Aorta (tissue), 5 donors: ENCODE data around the gene NOPCHAP1. TPM values are rescaled to one million over a fixed set of nuclear protein-coding genes. Genes with fewer than 3 reads are reported as not detected.
"Not testable (repeated sequence)": the region's sequence is repeated elsewhere in the genome, so short reads cannot be mapped to it uniquely, and the experiment has no call there.

Source experiments
- ATAC-seq: fragments of 200-7000 bp; cut with Tn5 transposase; one replicate; pipeline ENCODE4 v1.9.1; 2022; ENCODE audit warnings: moderate library complexity; ENCODE audit not compliant: low FRiP score
- DNase-seq, 2 donors: peaks; one replicate each; pipeline ENCODE4 v3.0.0-alpha.2; 2020
- H3K27ac ChIP-seq, 2 donors: one replicate each; pipeline ENCODE4 v1.5.1; 2013; ENCODE audit warnings: low read length in 2 of 2, mild to moderate bottlenecking in 2 of 2, moderate library complexity in 2 of 2, control low read depth in 1 of 2, inconsistent platforms in 1 of 2, low read depth in 1 of 2
- H3K27me3 ChIP-seq, 2 donors: one replicate each; pipeline ENCODE4 v1.6.1; 2013; ENCODE audit warnings: control low read depth in 1 of 2, low read length in 1 of 2, mild to moderate bottlenecking in 1 of 2, moderate library complexity in 1 of 2; ENCODE audit not compliant: insufficient read depth in 2 of 2, control insufficient read depth in 1 of 2
- H3K36me3 ChIP-seq, 2 donors: one replicate each; pipeline ENCODE4 v1.6.1; 2013; ENCODE audit warnings: control low read depth in 1 of 2, low read length in 1 of 2, mild to moderate bottlenecking in 1 of 2; ENCODE audit not compliant: insufficient read depth in 2 of 2, control insufficient read depth in 1 of 2
- H3K4me1 ChIP-seq, 2 donors: one replicate each; pipeline ENCODE4 v1.6.1; 2013; ENCODE audit warnings: low read length in 2 of 2, control low read depth in 1 of 2, mild to moderate bottlenecking in 1 of 2, moderate library complexity in 1 of 2; ENCODE audit not compliant: insufficient read depth in 2 of 2, control insufficient read depth in 1 of 2
- H3K4me3 ChIP-seq, 2 donors: one replicate each; pipeline ENCODE4 v1.5.1; 2013; ENCODE audit warnings: low read length in 2 of 2, control low read depth in 1 of 2, mild to moderate bottlenecking in 1 of 2
- H3K9me3 ChIP-seq: one replicate; pipeline ENCODE4 v1.6.1; 2013; ENCODE audit warnings: mild to moderate bottlenecking, low read length; ENCODE audit not compliant: control insufficient read depth
- WGBS, 2 donors: extraction: QIAGEN DNeasy Blood & Tissue Kit; methylation state at CpG; one replicate each; pipeline ENCODE4 v1.1.7; 2013; 5-methylcytosine and 5-hydroxymethylcytosine counted together
- intact Hi-C, 2 donors: fragments of 100-400 bp; cut with DNase I; formaldehyde crosslinking; loops; one replicate each; pipeline versions ENCODE4 v1.14.2 to v1.15.0; 2022
- polyA plus RNA-seq, 2 donors: library from polyadenylated mRNA; stranded (reverse); fragments of 200-250 nt; gene quantifications; one replicate each; pipeline ENCODE4 v1.2.3, GENCODE V29; 2013
- total RNA-seq, 2 donors: library from RNA; stranded (reverse); fragmentation: NEBNext Ultra II Directional; extraction: Animal tissue kit (Norgen Biotek cat#: 25700); gene quantifications; one replicate each; pipeline ENCODE4 v1.2.1, GENCODE V29; 2021
- donor health status: healthy with polysubstance abuse.
- donor health status: Bipolar disorder and iron deficiency.
- donor health status: DM: no; HTN: no; CAD: no.
- donor health status: DM: no; HTN: no; CAD: no.
- donor health status: DM: yes; HTN: yes; CAD: no.

The NOPCHAP1 gene
- total and polyA plus RNA-seq, 4 donors, result 6.8 to 12.9 (median 11.1) TPM

DNA sequence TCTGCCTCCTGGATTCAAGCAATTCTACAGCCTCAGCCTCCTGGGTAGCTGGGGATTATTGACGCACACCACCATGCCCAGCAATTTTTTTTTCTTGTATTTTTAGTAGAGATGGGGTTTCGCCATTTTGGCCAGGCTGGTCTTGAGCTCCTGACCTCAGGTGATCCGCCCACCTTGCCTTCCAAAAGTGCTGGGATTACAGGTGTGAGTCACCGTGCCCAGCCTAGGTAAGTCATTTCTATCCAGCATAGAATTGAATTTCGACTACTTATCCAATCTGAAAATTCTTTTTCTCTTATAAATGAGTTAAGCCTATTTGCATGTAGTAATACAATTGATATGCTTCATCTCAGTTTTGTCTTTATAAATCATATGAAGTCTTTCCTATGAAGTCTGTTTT, 12.9 kb upstream of the NOPCHAP1 start:
- Histone ChIP-seq H3K27ac (no peak overlapping the region), H3K27me3 (no peaks in the 10 kb centered on the region), H3K36me3 (no peaks in the 10 kb centered on the region), H3K4me1 (no peaks in the 10 kb centered on the region), H3K9me3 (no peaks in the 10 kb centered on the region), H3K4me3 (no peak overlapping the region)
- ATAC-seq (no peak), DNase-seq (no peak)
- intact Hi-C loops, result no loop called here
- 95% methylated on average over 5 of the region's 5 CpGs for WGBS, 2 donors

DNA sequence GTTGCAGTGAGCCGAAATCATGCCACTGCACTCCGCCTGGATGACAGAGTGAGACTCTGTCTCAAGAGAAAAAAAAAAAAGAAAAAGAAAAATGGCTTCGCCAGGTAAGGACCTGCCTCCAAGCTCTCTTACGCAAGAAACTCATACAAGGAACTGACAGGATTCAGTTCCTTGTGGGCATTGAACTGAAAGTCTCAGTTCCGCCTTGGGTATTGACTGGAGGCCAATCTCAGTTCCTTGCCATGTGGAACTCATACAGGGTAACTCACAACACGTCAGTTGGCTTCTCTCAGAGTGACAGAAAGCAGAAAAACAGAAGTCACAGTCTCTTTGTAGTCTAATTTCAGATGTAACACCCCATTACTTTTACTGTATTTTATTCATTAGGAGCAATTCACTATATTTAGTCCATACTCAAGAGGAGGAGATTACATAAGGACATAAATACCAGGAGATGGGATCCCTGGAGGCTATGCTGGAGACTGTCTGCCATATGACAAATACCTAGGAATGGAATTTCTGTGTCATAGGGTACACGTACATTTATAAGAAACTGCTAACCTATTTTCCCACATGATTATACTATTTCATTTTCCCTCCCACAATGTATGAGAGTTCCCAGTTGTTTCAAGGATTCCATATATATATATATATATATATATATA, 11.4 kb upstream of the NOPCHAP1 start:
- no peaks in the 10 kb centered on the region for H3K4me1 ChIP-seq
- no peak overlapping the region for H3K27ac ChIP-seq
- no peak overlapping the region for H3K4me3 ChIP-seq
- 79 to 82% methylated on average over 7 of the region's 7 CpGs for WGBS, 2 donors
- H3K36me3 ChIP-seq, result no peaks in the 10 kb centered on the region
- H3K27me3 ChIP-seq, result no peaks in the 10 kb centered on the region
- H3K9me3 ChIP-seq, result no peaks in the 10 kb centered on the region
- ATAC-seq, result no peak
- intact Hi-C loops, result no loop called here
- DNase-seq, result no peak

DNA sequence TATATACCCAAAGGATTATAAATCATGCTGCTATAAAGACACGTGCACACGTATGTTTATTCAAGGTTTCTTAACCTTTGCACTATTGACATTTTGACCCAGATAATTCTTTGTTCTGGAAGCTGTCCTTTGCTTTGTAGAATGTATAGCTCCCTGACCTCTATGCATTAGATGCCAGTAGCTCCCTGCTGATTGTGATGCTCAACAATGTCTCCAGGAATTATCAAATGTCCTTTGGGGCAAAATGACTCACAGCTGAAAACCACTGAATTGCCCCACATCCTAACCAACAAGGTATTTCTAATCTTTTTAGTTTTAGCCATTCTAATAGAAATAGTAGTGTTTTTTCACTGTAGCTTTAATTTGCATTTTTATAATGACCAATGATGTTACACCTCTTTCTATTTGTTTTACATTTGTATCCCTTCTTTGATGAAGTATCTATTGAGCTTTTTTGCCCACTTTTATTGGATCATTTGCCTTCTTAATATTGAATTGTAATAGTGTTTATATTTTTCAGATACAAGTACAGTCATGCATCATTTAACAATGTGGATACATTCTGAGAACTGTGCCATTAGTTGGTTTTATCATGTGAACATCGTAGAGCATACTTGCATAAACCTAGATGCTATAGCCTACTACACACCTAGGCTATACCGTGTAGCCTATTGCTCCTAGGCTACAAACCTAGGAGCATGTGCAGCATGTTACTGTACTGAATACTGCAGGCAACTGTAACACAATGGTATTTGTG, 10.4 kb upstream of the NOPCHAP1 start:
- Histone ChIP-seq H3K9me3 (no peaks in the 10 kb centered on the region), H3K4me1 (no peaks in the 10 kb centered on the region), H3K27me3 (no peaks in the 10 kb centered on the region), H3K27ac (no peak overlapping the region), H3K4me3 (no peak overlapping the region), H3K36me3 (no peaks in the 10 kb centered on the region)
- ATAC-seq, result no peak
- intact Hi-C loops, result no loop called here
- 75 to 78% methylated on average over 4 of the region's 4 CpGs for WGBS, 2 donors
- DNase-seq, result no peak

- H3K4me3 ChIP-seq, result no peak overlapping the region
- intact Hi-C loops, result no loop called here
- H3K9me3 ChIP-seq, result no peaks in the 10 kb centered on the region
- no peaks in the 10 kb centered on the region for H3K36me3 ChIP-seq
- no peaks in the 10 kb centered on the region for H3K4me1 ChIP-seq
- WGBS, 2 donors, result 79 to 83% methylated on average over 8 of the region's 8 CpGs
- ATAC-seq, result no peak
- H3K27ac ChIP-seq, result no peak overlapping the region
- H3K27me3 ChIP-seq, result no peaks in the 10 kb centered on the region
- DNase-seq, result no peak
Observed at GRCh38 chr12:104976703-104977102, 9.4 kb upstream of the NOPCHAP1 start.

- DNase-seq, H3K9me3 ChIP-seq, ATAC-seq, H3K4me1 ChIP-seq, intact Hi-C loops, H3K27ac ChIP-seq, H3K36me3 ChIP-seq, H3K27me3 ChIP-seq, H3K4me3 ChIP-seq: not testable (repeated sequence)
- WGBS, 2 donors, result 93 to 95% methylated on average over 15 of the region's 15 CpGs
Observed at GRCh38 chr12:104977688-104978087, 8.4 kb upstream of the NOPCHAP1 start.

- no peak overlapping the region for H3K27ac ChIP-seq
- whole genome bisulfite sequencing, 2 donors, result 90 to 91% methylated on average over 4 of the region's 4 CpGs
- H3K36me3 ChIP-seq, result no peaks in the 10 kb centered on the region
- no peak overlapping the region for H3K4me3 ChIP-seq
- H3K27me3 ChIP-seq, result no peaks in the 10 kb centered on the region
- H3K9me3 ChIP-seq, result no peaks in the 10 kb centered on the region
- intact Hi-C loops, result no loop called here
- H3K4me1 ChIP-seq, result peaks cover 4 to 8% of the 10 kb centered on the region in 2 donors
- DNase-seq (no peak), ATAC-seq (no peak)
Observed at GRCh38 chr12:104985206-104985605, 910 bp upstream of the NOPCHAP1 start.

GRCh38 chr12:104990950-104991349, 4.8 kb downstream of the NOPCHAP1 start:
- WGBS, 2 donors, result 90 to 92% methylated on average over 4 of the region's 4 CpGs
- no peak for ATAC-seq
- peaks cover 2% of the 10 kb centered on the region in 2 donors for H3K36me3 ChIP-seq

DNA sequence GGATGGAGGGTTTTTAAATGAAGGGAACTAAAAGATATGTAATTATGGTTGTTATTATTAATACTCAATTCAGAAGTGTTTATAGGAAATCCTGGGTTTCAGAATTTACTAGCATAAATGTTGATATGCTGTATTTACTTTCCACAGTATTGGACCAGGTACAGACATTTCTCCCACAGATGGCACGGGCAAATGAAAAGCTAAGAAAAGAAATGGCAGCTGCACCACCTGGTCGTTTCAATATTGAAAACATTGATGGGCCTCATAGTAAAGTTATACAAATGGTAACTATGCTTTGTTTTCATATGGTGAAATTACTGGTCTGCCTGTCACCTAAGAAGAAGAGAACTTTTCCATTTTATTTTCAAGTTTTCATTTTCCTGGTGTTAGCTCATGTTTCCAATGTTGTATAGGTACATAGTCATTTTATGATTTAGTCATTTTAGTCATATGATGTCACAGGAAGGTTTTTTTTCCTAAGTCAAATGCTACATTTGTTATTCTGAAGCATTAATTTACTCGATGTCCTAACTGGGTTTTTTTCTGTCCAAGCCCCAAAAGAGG, 5.5 kb downstream of the NOPCHAP1 start:
- no peak overlapping the region for H3K4me3 ChIP-seq
- H3K27ac ChIP-seq, result no peak overlapping the region
- peaks cover 3 to 4% of the 10 kb centered on the region in 2 donors for H3K36me3 ChIP-seq
- H3K9me3 ChIP-seq, result no peaks in the 10 kb centered on the region
- ATAC-seq, result no peak
- DNase-seq, result no peak
- no peaks in the 10 kb centered on the region for H3K27me3 ChIP-seq
- WGBS, 2 donors, result 65 to 77% methylated on average over 3 of the region's 3 CpGs
- intact Hi-C loops, result no loop called here
- peaks cover 4 to 8% of the 10 kb centered on the region in 2 donors for H3K4me1 ChIP-seq

More at GRCh38 chr12:104990950-104991349, 4.8 kb downstream of the NOPCHAP1 start:
- Histone ChIP-seq H3K4me1 (peaks cover 4 to 8% of the 10 kb centered on the region in 2 donors), H3K9me3 (no peaks in the 10 kb centered on the region), H3K4me3 (no peak overlapping the region), H3K27me3 (no peaks in the 10 kb centered on the region), H3K27ac (no peak overlapping the region)
- no peak for DNase-seq
- intact Hi-C loops, result no loop called here

DNA sequence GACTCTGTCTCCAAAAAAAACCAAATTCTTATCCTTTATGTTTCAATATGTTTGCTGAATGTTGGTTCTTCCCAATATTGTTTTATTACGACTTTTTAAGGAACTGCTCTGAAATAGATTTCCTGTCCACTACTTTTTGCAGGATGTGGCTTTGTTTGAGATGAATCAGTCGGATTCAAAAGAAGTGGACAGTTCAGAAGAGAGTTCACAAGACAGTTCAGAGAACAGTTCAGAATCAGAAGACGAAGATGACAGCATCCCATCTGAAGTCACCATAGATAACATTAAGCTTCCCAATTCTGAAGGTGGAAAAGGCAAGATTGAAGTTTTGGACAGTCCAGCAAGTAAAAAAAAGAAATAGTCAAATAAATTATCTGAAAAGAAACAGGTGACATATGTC, 8.2 kb downstream of the NOPCHAP1 start:
- no peaks in the 10 kb centered on the region for H3K9me3 ChIP-seq
- ATAC-seq, result no peak
- 82 to 87% methylated on average over 3 of the region's 3 CpGs for WGBS, 2 donors
- intact Hi-C loops, result no loop called here
- H3K27me3 ChIP-seq, result no peaks in the 10 kb centered on the region
- no peak for DNase-seq
- no peak overlapping the region for H3K4me3 ChIP-seq
- no peaks in the 10 kb centered on the region for H3K4me1 ChIP-seq
- peaks cover 3 to 4% of the 10 kb centered on the region in 2 donors for H3K36me3 ChIP-seq
- H3K27ac ChIP-seq, result no peak overlapping the region
